A549 (cell line): ENCODE data around the gene GTF3C1. TPM values are rescaled to one million over a fixed set of nuclear protein-coding genes. Genes with fewer than 3 reads are reported as not detected.
"Not testable (repeated sequence)": the region's sequence is repeated elsewhere in the genome, so short reads cannot be mapped to it uniquely, and the experiment has no call there.

Source experiments
- ATAC-seq, 2 experiments: fragments of 200-7000 bp in 1 of 2; fragments of >200 bp in 1 of 2; cut with Nextera tagmentation in 1 of 2; cut with Tn5 transposase in 1 of 2; 3 replicates each; pipeline versions ENCODE4 v1.8.0 to v1.9.1; 2018 to 2020; ENCODE audit warnings: mild to moderate bottlenecking in 1 of 2, moderate library complexity in 1 of 2
- CTCF ChIA-PET: fragments of 300-600 bp; sonication (Branson Sonifier 250); formaldehyde crosslinking; extraction: SDS; loops from one replicate; lab custom pipeline; 2021; ENCODE audit warnings: antibody characterized with exemption, inconsistent platforms; lab: Yijun Ruan, JAX
- POLR2A ChIA-PET: fragments of 350-600 bp; formaldehyde crosslinking; extraction: SDS; loops from one replicate; lab custom pipeline; 2021; ENCODE audit warnings: antibody characterized with exemption, inconsistent platforms; lab: Yijun Ruan, JAX
- DNase-seq, 2 experiments: peaks; one replicate each; pipeline versions ENCODE4 v3.0.0 to v3.0.0-alpha.2; 2011 to 2016; ENCODE audit warnings: low read depth in 1 of 2, low spot score in 1 of 2
- FAIRE-seq: peaks from 2 replicates; lab custom pipeline; 2011; peaks lifted over from hg19 to GRCh38; lab: Jason Lieb, UNC
- H3K27ac ChIP-seq, 2 experiments: fragments of >200 bp; sonication (Bioruptor Twin); formaldehyde crosslinking; 3 replicates each; pipeline ENCODE4 v1.5.1; 2016 to 2017
- H3K4me1 ChIP-seq: fragments of >200 bp; sonication (Bioruptor Twin); formaldehyde crosslinking; 3 replicates; pipeline ENCODE4 v1.6.1; 2016
- H3K4me2 ChIP-seq: fragments of >200 bp; sonication (Bioruptor Twin); formaldehyde crosslinking; 3 replicates; pipeline ENCODE4 v1.6.1; 2016
- H3K4me3 ChIP-seq: fragments of >200 bp; sonication (Bioruptor Twin); formaldehyde crosslinking; 3 replicates; pipeline ENCODE4 v1.5.1; 2016
- H3K9me3 ChIP-seq: fragments of >200 bp; sonication (Bioruptor Twin); formaldehyde crosslinking; 3 replicates; pipeline ENCODE4 v1.6.1; 2016
- CBX8 ChIP-seq: fragments of 200-600 bp; sonication (generic); IDR thresholded peaks from 2 replicates; pipeline ENCODE4 v1.6.1; 2016
- CEBPB ChIP-seq, 2 experiments: fragments of >200 bp in 1 of 2; sonication (Bioruptor Twin) in 1 of 2; formaldehyde crosslinking in 1 of 2; IDR thresholded peaks; 2 replicates each; pipeline ENCODE4 v1.6.1; 2012 to 2016
- CHD4 ChIP-seq: fragments of 200-600 bp; sonication (generic); IDR thresholded peaks from 2 replicates; pipeline ENCODE4 v1.6.1; 2016; ENCODE audit warnings: antibody characterized with exemption, mild to moderate bottlenecking, borderline replicate concordance
- EHF ChIP-seq: fragments of 250-450 bp; sonication (Bioruptor Pico); IDR thresholded peaks from 2 replicates; pipeline ENCODE4 v1.5.0; 2020; ENCODE audit warnings: mild to moderate bottlenecking
- FOSL2 ChIP-seq, 2 experiments: fragments of 450-650 bp in 1 of 2; fragments of >200 bp in 1 of 2; sonication (Bioruptor Twin) in 1 of 2; formaldehyde crosslinking; IDR thresholded peaks; 2 replicates each; pipeline versions ENCODE4 v1.5.0 to v1.6.1; 2016 to 2020; ENCODE audit warnings: mild to moderate bottlenecking in 1 of 2, moderate library complexity in 1 of 2
- GATA3 ChIP-seq: IDR thresholded peaks from 2 replicates; pipeline ENCODE4 v1.6.1; 2012; ENCODE audit warnings: borderline replicate concordance
- HEYL ChIP-seq: fragments of 250-450 bp; sonication (Bioruptor Pico); IDR thresholded peaks from 2 replicates; pipeline ENCODE4 v1.8.0; 2021; ENCODE audit warnings: mild to moderate bottlenecking, moderate library complexity
- HOXA7 ChIP-seq: fragments of 250-450 bp; sonication (Bioruptor Pico); IDR thresholded peaks from 2 replicates; pipeline ENCODE4 v1.5.0; 2020; ENCODE audit warnings: mild to moderate bottlenecking, moderate library complexity
- HOXB13 ChIP-seq: fragments of 250-450 bp; sonication (Bioruptor Pico); IDR thresholded peaks from 2 replicates; pipeline ENCODE4 v1.5.0; 2020; ENCODE audit warnings: low read depth, mild to moderate bottlenecking, moderate library complexity
- JUN ChIP-seq, 2 experiments: fragments of >200 bp; sonication (Bioruptor Twin); formaldehyde crosslinking; IDR thresholded peaks; 2 replicates in 1 of 2; 3 replicates in 1 of 2; pipeline ENCODE4 v1.6.1; 2016 to 2017
- JUNB ChIP-seq: fragments of >200 bp; sonication (Bioruptor Twin); formaldehyde crosslinking; IDR thresholded peaks from 2 replicates; pipeline ENCODE4 v1.6.1; 2016
- MAFK ChIP-seq: fragments of 450-650 bp; IDR thresholded peaks from 2 replicates; pipeline ENCODE4 v1.6.1; 2014; ENCODE audit not compliant: partially characterized antibody
- NFE2L2 ChIP-seq: fragments of 150-350 bp; conservative IDR thresholded peaks from 2 replicates; pipeline ENCODE4 v1.6.1; 2014; ENCODE audit warnings: low read length
- NPAS2 ChIP-seq: fragments of 250-450 bp; sonication (Bioruptor Pico); IDR thresholded peaks from 2 replicates; pipeline ENCODE4 v1.8.0; 2022; ENCODE audit warnings: mild to moderate bottlenecking, moderate library complexity, borderline replicate concordance
- NR3C1 ChIP-seq: fragments of >200 bp; sonication (Bioruptor Twin); formaldehyde crosslinking; IDR thresholded peaks from 3 replicates; pipeline ENCODE4 v1.6.1; 2017
- POLR2A ChIP-seq: IDR thresholded peaks from 2 replicates; pipeline ENCODE4 v1.6.1; 2012; ENCODE audit warnings: mild to moderate bottlenecking, low read length
- RAD21 ChIP-seq, 2 experiments: fragments of >200 bp in 1 of 2; sonication (Bioruptor Twin) in 1 of 2; formaldehyde crosslinking in 1 of 2; IDR thresholded peaks in 1 of 2; conservative IDR thresholded peaks in 1 of 2; 2 replicates in 1 of 2; 3 replicates in 1 of 2; pipeline ENCODE4 v1.6.1; 2012 to 2018; ENCODE audit warnings: inconsistent platforms in 1 of 2
- RCOR1 ChIP-seq: fragments of 150-350 bp; IDR thresholded peaks from 2 replicates; pipeline ENCODE4 v1.6.1; 2014; ENCODE audit warnings: antibody characterized with exemption, low read length, low read depth
- SMC3 ChIP-seq: fragments of >200 bp; sonication (Bioruptor Twin); formaldehyde crosslinking; IDR thresholded peaks from 3 replicates; pipeline ENCODE4 v1.6.1; 2018; ENCODE audit warnings: inconsistent platforms
- TFCP2L1 ChIP-seq: fragments of 250-450 bp; sonication (Bioruptor Pico); IDR thresholded peaks from 2 replicates; pipeline ENCODE4 v1.5.0; 2021; ENCODE audit warnings: mild to moderate bottlenecking
- TP53 ChIP-seq: fragments of 250-450 bp; sonication (Bioruptor Pico); IDR thresholded peaks from 2 replicates; pipeline ENCODE4 v1.5.0; 2021; ENCODE audit warnings: mild to moderate bottlenecking, moderate library complexity
- ZC3H11A ChIP-seq: fragments of 450-650 bp; IDR thresholded peaks from 2 replicates; pipeline ENCODE4 v1.6.1; 2014; ENCODE audit warnings: antibody characterized with exemption, mild to moderate bottlenecking
- ZSCAN20 ChIP-seq: fragments of 250-450 bp; sonication (Bioruptor Pico); IDR thresholded peaks from 2 replicates; pipeline ENCODE4 v1.8.0; 2022; ENCODE audit warnings: mild to moderate bottlenecking, moderate library complexity
- WGBS: methylation state at CpG from one replicate; pipeline ENCODE4 v1.1.6; 2017; ENCODE audit errors: missing lambda C conversion rate; 5-methylcytosine and 5-hydroxymethylcytosine counted together
- polyA plus RNA-seq, 4 experiments: library from polyadenylated mRNA; depleted of rRNA in 3 of 4; stranded (reverse); fragments of >200 nt; fragmentation: RNase III in 1 of 4; extraction: RNeasy Plus Mini Kit Qiagen cat#74134 plus additional on column Dnase treatment in 1 of 4; gene quantifications; 2 replicates in 3 of 4; 3 replicates in 1 of 4; pipeline ENCODE4 v1.2.3, GENCODE V29; 2011 to 2017
- TF ChIP-seq, protein P1 (sequence below): IDR thresholded peaks from 2 replicates; pipeline ENCODE4 v1.6.1; 2012
- TF ChIP-seq, protein P2 (sequence below): fragments of 250-450 bp; sonication (Bioruptor Pico); IDR thresholded peaks from 2 replicates; pipeline ENCODE4 v1.5.0; 2021; ENCODE audit warnings: mild to moderate bottlenecking, moderate library complexity, borderline replicate concordance
- TF ChIP-seq, protein P3 (sequence below): fragments of 150-350 bp; IDR thresholded peaks from 2 replicates; pipeline ENCODE4 v1.6.1; 2014; ENCODE audit warnings: low read depth, mild to moderate bottlenecking, low read length
- TF ChIP-seq, protein P4 (sequence below): fragments of >200 bp; sonication (Bioruptor Twin); formaldehyde crosslinking; IDR thresholded peaks from 3 replicates; pipeline ENCODE4 v1.6.1; 2016
- TF ChIP-seq, protein P5 (sequence below): IDR thresholded peaks from 2 replicates; pipeline ENCODE4 v1.6.1; 2012

The GTF3C1 gene
- polyA plus RNA-seq, 2 of the 4 experiments (the other 2 are of a cell fraction), result 41.6 to 54.2 TPM

DNA sequence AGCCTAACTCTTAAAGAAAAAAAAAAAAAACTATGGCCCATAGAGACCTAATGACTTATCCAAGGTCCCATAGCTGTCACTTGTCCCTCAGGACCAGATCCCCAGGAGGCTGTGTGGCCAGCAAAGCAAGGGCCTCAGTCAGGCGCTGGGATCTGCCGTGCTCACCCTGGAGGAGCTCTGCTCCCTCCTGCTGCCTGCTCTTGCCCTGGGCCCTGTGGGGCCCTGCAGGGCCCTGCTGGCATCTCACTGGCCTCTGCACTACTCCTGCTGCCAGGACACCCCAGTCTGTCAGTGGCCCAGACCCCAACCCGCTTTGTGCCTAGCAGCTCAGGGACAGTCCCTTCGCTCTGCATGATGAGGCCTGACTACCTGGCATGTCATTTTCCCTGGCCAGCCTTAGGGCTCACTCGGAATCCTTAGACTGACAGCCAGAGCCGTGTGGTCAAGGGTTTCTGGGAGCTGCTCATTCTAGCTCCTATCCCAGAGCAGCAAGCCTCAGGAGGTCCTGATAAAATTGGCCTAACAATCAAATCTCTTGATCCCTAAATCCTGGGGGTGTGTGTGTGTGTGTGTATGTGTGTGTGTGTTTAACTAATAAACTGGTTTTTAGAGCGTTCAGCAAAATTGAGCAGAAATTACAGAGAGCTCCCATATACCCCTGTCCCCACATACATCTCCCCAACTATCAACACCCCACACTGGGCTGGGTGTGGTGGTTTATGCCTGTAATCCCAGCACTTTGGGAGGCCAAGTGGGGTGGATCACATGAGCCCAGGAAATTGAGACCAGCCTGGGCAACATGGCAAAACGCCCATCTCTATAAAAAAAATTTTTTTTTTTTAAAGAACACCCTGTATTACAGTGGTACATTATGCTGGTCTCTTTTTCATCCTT, 22.0 kb upstream of the GTF3C1 start:
- Histone ChIP-seq H3K4me1 (peaks cover 30% of the 10 kb centered on the region), H3K27ac (peak overlapping the region in 1 of 2 experiments; percentile 70; a peak in 3 of 6 replicates), H3K4me3 (no peak overlapping the region), H3K4me2 (no peak overlapping the region; the same call in 2 of the 3 replicates), H3K9me3 (no peaks in the 10 kb centered on the region)
- FAIRE-seq (no peak), DNase-seq (no peak), ATAC-seq (peak in 1 of 2 experiments; percentile 48; a peak in 3 of 6 replicates)
- CTCF ChIA-PET, result no interaction called here
- POLR2A ChIA-PET, result no interaction called here
- 89% methylated on average over 4 of the region's 8 CpGs for WGBS
- TF ChIP-seq, protein P1, sequence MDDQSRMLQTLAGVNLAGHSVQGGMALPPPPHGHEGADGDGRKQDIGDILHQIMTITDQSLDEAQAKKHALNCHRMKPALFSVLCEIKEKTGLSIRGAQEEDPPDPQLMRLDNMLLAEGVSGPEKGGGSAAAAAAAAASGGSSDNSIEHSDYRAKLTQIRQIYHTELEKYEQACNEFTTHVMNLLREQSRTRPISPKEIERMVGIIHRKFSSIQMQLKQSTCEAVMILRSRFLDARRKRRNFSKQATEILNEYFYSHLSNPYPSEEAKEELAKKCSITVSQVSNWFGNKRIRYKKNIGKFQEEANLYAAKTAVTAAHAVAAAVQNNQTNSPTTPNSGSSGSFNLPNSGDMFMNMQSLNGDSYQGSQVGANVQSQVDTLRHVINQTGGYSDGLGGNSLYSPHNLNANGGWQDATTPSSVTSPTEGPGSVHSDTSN, result no peak
- TF ChIP-seq EHF (CRISPR knock-in tag), result no peak
- TF ChIP-seq HEYL (CRISPR knock-in tag), result no peak
- no peak for TF ChIP-seq ZC3H11A
- no peak for TF ChIP-seq HOXA7 (CRISPR knock-in tag)
- TF ChIP-seq, protein P2, sequence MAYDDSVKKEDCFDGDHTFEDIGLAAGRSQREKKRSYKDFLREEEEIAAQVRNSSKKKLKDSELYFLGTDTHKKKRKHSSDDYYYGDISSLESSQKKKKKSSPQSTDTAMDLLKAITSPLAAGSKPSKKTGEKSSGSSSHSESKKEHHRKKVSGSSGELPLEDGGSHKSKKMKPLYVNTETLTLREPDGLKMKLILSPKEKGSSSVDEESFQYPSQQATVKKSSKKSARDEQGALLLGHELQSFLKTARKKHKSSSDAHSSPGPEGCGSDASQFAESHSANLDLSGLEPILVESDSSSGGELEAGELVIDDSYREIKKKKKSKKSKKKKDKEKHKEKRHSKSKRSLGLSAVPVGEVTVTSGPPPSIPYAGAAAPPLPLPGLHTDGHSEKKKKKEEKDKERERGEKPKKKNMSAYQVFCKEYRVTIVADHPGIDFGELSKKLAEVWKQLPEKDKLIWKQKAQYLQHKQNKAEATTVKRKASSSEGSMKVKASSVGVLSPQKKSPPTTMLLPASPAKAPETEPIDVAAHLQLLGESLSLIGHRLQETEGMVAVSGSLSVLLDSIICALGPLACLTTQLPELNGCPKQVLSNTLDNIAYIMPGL (CRISPR knock-in tag), result no peak
- no peak for TF ChIP-seq CBX8
- no peak for TF ChIP-seq TFCP2L1 (CRISPR knock-in tag)
- TF ChIP-seq HOXB13, result no peak
- TF ChIP-seq CEBPB (IDR thresholded peaks at IDR 0.05), result no peak
- TF ChIP-seq NPAS2, result no peak

DNA sequence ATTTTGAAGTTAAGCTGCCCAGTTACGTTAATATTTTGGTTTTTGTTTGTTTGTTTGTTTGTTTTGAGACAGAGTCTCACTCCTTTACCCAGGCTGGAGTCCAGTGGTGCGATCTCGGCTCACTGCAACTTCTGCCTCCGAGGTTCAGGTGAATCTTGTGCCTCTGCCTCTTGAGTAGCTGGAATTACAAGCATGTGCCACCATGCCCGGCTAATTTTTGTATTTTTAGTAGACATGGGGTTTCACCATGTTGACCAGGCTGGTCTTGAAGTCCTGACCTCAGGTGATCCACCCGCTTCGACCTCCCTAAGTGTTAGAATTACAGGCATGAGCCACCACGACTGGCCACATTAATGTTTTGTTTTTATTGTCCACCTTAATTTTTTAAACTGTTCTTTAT, 21.3 kb upstream of the GTF3C1 start:
- DNase-seq, H3K4me3 ChIP-seq, ATAC-seq, POLR2A ChIA-PET, H3K27ac ChIP-seq, H3K9me3 ChIP-seq, CTCF ChIA-PET, H3K4me2 ChIP-seq, FAIRE-seq: not testable (repeated sequence)
- WGBS, result 92% methylated on average over 8 of the region's 8 CpGs
- H3K4me1 ChIP-seq, result peaks cover 30% of the 10 kb centered on the region

DNA sequence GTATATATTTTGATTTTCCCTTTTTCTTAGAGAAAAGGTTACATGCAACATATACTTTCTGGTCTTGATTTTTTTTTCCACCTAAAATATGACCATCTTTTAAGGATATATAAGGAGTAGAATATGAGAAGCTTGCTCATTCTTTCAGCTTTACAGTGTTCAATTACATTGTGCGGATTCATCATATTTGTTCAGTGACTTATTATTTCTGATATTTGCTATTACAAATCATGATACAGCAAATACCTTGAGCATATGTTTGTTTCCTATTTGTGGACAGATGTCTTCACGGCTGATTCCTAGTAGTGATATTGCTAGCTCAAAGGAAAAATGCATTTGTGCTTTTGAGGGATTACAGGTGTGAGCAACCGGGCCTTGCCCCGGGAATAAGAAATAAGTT, 18.4 kb upstream of the GTF3C1 start:
- CTCF ChIA-PET, result interaction anchor here (1.8 kb wide), 1 partner anchor 15 kb away, joined by 4 read pairs; no protein-coding TSS in a partner anchor
- FAIRE-seq (no peak), ATAC-seq (peak; percentile 36 to 78; a peak in 4 of 6 replicates), DNase-seq (peak; percentile 27 to 68)
- Histone ChIP-seq H3K4me1 (peaks cover 30% of the 10 kb centered on the region), H3K4me3 (no peak overlapping the region), H3K4me2 (peak overlapping the region; percentile 36), H3K9me3 (no peaks in the 10 kb centered on the region), H3K27ac (peak overlapping the region; percentile 52 to 72)
- POLR2A ChIA-PET, result interaction anchor here (1.5 kb wide), 1 partner anchor 18 kb away, joined by 5 read pairs; the partner anchor contains the start of genes GTF3C1 and KATNIP
- WGBS, result 11% methylated on average over 4 of the region's 4 CpGs
- TF ChIP-seq POLR2A (no peak), CBX8 (no peak), JUN (IDR thresholded peaks at IDR 0.05) (no peak), GATA3 (peak; percentile 47; the same call in 1 of the 2 replicates), FOSL2 (IDR thresholded peaks at IDR 0.05) (no peak), FOSL2 (CRISPR knock-in tag; IDR thresholded peaks at IDR 0.05) (peak; percentile 85), ZSCAN20 (no peak), SMC3 (no peak), NFE2L2 (peak; percentile 87), NR3C1 (no peak), JUNB (no peak), RAD21 (conservative IDR thresholded peaks at IDR 0.05 in 1 of 2, IDR thresholded peaks at IDR 0.05 in 1 of 2) (no peak), MAFK (peak; percentile 98), RCOR1 (no peak), TP53 (CRISPR knock-in tag) (no peak), NPAS2 (no peak), CHD4 (no peak)
- TF ChIP-seq, protein P3, sequence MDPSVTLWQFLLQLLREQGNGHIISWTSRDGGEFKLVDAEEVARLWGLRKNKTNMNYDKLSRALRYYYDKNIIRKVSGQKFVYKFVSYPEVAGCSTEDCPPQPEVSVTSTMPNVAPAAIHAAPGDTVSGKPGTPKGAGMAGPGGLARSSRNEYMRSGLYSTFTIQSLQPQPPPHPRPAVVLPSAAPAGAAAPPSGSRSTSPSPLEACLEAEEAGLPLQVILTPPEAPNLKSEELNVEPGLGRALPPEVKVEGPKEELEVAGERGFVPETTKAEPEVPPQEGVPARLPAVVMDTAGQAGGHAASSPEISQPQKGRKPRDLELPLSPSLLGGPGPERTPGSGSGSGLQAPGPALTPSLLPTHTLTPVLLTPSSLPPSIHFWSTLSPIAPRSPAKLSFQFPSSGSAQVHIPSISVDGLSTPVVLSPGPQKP, result no peak
- TF ChIP-seq, protein P4, sequence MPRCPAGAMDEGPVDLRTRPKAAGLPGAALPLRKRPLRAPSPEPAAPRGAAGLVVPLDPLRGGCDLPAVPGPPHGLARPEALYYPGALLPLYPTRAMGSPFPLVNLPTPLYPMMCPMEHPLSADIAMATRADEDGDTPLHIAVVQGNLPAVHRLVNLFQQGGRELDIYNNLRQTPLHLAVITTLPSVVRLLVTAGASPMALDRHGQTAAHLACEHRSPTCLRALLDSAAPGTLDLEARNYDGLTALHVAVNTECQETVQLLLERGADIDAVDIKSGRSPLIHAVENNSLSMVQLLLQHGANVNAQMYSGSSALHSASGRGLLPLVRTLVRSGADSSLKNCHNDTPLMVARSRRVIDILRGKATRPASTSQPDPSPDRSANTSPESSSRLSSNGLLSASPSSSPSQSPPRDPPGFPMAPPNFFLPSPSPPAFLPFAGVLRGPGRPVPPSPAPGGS, result no peak
- TF ChIP-seq, protein P5, sequence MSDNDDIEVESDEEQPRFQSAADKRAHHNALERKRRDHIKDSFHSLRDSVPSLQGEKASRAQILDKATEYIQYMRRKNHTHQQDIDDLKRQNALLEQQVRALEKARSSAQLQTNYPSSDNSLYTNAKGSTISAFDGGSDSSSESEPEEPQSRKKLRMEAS, result peak; percentile 30; the same call in 1 of the 2 replicates
